Measurements from ENCODE around the gene CHID1. TPM values are rescaled to one million over a fixed set of nuclear protein-coding genes. Genes with fewer than 3 reads are reported as not detected.
A peak's percentile ranks its signal among the peaks of the same experiment; 100 is the strongest.

Gene CHID1
- total RNA-seq, 4 donors from 2014 or later: 56.6 to 90.5 (median 79.8) TPM

- no peak for ATAC-seq (ENCODE audit: low FRiP score)
- TF ChIP-seq CTCF (IDR thresholded peaks at IDR 0.05): no peak
- no peak for DNase-seq (ENCODE audit: low spot score)
Measured at GRCh38 chr11:944711-945470, 34.3 kb upstream of the CHID1 start.

GRCh38 chr11:942823-943222 lies 32.2 kb upstream of the CHID1 start:
- ATAC-seq (ENCODE audit: low FRiP score): peak; percentile 48

GRCh38 chr11:940496-941135 lies 30.0 kb upstream of the CHID1 start:
- no peak for ATAC-seq (ENCODE audit: low FRiP score)
- no peak for TF ChIP-seq CTCF (IDR thresholded peaks at IDR 0.05)
- DNase-seq (ENCODE audit: low spot score): no peak

More at GRCh38 chr11:942823-943222, 32.2 kb upstream of the CHID1 start:
- no peak for DNase-seq (ENCODE audit: low spot score)
- no peak for TF ChIP-seq CTCF (IDR thresholded peaks at IDR 0.05)

GRCh38 chr11:937841-938261 lies 27.2 kb upstream of the CHID1 start:
- ATAC-seq (ENCODE audit: low FRiP score): no peak
- TF ChIP-seq CTCF (IDR thresholded peaks at IDR 0.05): no peak
- no peak for DNase-seq (ENCODE audit: low spot score)

- DNase-seq (ENCODE audit: low spot score) (no peak), ATAC-seq (ENCODE audit: low FRiP score) (no peak)
- TF ChIP-seq CTCF (IDR thresholded peaks at IDR 0.05): no peak
Measured at GRCh38 chr11:936199-936598, 25.6 kb upstream of the CHID1 start.

GRCh38 chr11:934527-934926 lies 23.9 kb upstream of the CHID1 start:
- no peak for TF ChIP-seq CTCF (IDR thresholded peaks at IDR 0.05)
- DNase-seq (ENCODE audit: low spot score) (no peak), ATAC-seq (ENCODE audit: low FRiP score) (no peak)

GRCh38 chr11:933936-934335 lies 23.3 kb upstream of the CHID1 start:
- no peak for TF ChIP-seq CTCF (IDR thresholded peaks at IDR 0.05)
- ATAC-seq (ENCODE audit: low FRiP score): no peak
- no peak for DNase-seq (ENCODE audit: low spot score)
